ENCODE results near the gene RPRD1B. TPM values are rescaled to one million over a fixed set of nuclear protein-coding genes. Genes with fewer than 3 reads are reported as not detected.

RPRD1B gene
- total and polyA plus RNA-seq, 2 experiments from 2014 or later = 16.5 to 28.0 TPM

DNA sequence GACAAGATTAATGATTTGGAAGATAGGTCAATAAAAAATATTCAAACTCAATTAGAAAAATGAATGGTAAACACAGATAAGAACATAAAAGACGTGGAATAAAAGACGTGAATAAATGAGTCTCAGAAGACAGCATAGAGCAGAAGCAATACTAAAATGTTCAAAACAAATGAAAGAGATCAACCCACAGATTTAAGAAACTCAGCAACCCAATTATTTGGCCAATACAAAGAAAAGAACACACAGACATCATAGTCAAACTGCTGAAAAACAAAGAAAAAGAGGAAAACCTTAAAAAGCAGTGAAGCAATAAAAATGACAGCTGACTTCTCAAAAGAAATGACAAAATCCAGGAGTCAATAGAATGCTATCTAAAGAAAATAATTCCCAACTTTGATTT lies 15.2 kb upstream of the RPRD1B start:
- H3K27ac ChIP-seq = no peak overlapping the region
- no peak overlapping the region for H3K4me3 ChIP-seq
- H2AFZ ChIP-seq = no peak overlapping the region
- no peaks in the 10 kb centered on the region for H3K27me3 ChIP-seq
- H3K4me1 ChIP-seq (ENCODE audit: insufficient read depth) = no peaks in the 10 kb centered on the region
- H4K20me1 ChIP-seq (ENCODE audit: insufficient read depth, poor library complexity, severe bottlenecking) = no peaks in the 10 kb centered on the region
- no peak for DNase-seq (ENCODE audit: low spot score)
- peaks cover 55% of the 10 kb centered on the region for H3K79me2 ChIP-seq
- H3K36me3 ChIP-seq (replicated peaks; ENCODE audit: insufficient read depth, low read depth) = no peaks in the 10 kb centered on the region
- H3K4me2 ChIP-seq = no peak overlapping the region
- no peak for TF ChIP-seq EZH2 (IDR thresholded peaks at IDR 0.05; ENCODE audit: borderline replicate concordance)
- TF ChIP-seq, protein P1, sequence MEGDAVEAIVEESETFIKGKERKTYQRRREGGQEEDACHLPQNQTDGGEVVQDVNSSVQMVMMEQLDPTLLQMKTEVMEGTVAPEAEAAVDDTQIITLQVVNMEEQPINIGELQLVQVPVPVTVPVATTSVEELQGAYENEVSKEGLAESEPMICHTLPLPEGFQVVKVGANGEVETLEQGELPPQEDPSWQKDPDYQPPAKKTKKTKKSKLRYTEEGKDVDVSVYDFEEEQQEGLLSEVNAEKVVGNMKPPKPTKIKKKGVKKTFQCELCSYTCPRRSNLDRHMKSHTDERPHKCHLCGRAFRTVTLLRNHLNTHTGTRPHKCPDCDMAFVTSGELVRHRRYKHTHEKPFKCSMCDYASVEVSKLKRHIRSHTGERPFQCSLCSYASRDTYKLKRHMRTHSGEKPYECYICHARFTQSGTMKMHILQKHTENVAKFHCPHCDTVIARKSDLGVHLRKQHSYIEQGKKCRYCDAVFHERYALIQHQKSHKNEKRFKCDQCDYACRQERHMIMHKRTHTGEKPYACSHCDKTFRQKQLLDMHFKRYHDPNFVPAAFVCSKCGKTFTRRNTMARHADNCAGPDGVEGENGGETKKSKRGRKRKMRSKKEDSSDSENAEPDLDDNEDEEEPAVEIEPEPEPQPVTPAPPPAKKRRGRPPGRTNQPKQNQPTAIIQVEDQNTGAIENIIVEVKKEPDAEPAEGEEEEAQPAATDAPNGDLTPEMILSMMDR (IDR thresholded peaks at IDR 0.05; ENCODE audit: poor library complexity) = no peak
- no peak for TF ChIP-seq EZH2phosphoT487 (IDR thresholded peaks at IDR 0.05; ENCODE audit: low read depth, severe bottlenecking, unreplicated experiment)
- no peaks in the 10 kb centered on the region for H3K9me2 ChIP-seq (replicated peaks; ENCODE audit: insufficient read depth)
- 98% methylated on average over 2 of the region's 2 CpGs for WGBS (ENCODE audit: low lambda C conversion rate, missing lambda C conversion rate)
- peaks cover 11% of the 10 kb centered on the region for H3K9me3 ChIP-seq (ENCODE audit: low read depth)

DNA sequence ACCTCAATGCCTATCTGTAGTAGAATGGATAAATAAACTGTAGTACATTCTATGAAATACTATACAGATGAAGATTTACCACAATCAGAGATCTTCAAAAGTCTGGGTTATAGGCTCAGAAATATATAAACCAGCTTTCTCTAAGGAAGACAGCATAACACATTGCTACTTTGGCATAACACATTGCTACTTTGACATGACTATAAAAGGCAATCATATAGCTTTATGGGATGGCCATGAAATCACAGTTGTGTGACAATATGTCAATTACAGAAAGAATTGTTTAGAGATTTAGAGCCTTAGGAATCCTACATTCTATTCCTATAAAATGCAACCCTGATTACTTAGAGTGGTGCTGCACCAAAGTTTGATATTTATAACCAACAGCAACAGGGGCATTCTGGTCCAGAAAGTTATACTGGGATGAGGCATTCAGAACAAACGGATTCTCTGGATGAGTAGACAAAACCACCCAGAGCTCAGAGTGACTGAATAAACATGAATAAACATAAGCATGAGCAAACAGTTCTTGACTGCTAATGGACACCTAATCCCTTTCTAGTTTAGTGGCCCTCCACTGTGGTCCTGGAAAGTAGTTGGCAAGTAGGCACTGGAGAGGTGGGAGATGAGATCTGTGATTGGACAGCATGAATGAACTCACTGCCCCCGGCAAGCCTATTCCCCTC lies 12.3 kb upstream of the RPRD1B start:
- Histone ChIP-seq H3K4me1 (ENCODE audit: insufficient read depth) (peaks cover 4% of the 10 kb centered on the region), H3K79me2 (peaks cover 76% of the 10 kb centered on the region), H3K4me3 (no peak overlapping the region), H3K36me3 (replicated peaks; ENCODE audit: insufficient read depth, low read depth) (no peaks in the 10 kb centered on the region), H2AFZ (no peak overlapping the region), H3K9me3 (ENCODE audit: low read depth) (peaks cover 11% of the 10 kb centered on the region), H4K20me1 (ENCODE audit: insufficient read depth, poor library complexity, severe bottlenecking) (no peaks in the 10 kb centered on the region), H3K9me2 (replicated peaks; ENCODE audit: insufficient read depth) (no peaks in the 10 kb centered on the region), H3K27ac (no peak overlapping the region), H3K4me2 (no peak overlapping the region), H3K27me3 (no peaks in the 10 kb centered on the region)
- WGBS (ENCODE audit: low lambda C conversion rate, missing lambda C conversion rate) = 71% methylated on average over 2 of the region's 2 CpGs
- DNase-seq (ENCODE audit: low spot score) = no peak
- TF ChIP-seq, protein P1 (IDR thresholded peaks at IDR 0.05; ENCODE audit: poor library complexity) = no peak
- TF ChIP-seq EZH2phosphoT487 (IDR thresholded peaks at IDR 0.05; ENCODE audit: low read depth, severe bottlenecking, unreplicated experiment) = no peak
- no peak for TF ChIP-seq EZH2 (IDR thresholded peaks at IDR 0.05; ENCODE audit: borderline replicate concordance)

DNA sequence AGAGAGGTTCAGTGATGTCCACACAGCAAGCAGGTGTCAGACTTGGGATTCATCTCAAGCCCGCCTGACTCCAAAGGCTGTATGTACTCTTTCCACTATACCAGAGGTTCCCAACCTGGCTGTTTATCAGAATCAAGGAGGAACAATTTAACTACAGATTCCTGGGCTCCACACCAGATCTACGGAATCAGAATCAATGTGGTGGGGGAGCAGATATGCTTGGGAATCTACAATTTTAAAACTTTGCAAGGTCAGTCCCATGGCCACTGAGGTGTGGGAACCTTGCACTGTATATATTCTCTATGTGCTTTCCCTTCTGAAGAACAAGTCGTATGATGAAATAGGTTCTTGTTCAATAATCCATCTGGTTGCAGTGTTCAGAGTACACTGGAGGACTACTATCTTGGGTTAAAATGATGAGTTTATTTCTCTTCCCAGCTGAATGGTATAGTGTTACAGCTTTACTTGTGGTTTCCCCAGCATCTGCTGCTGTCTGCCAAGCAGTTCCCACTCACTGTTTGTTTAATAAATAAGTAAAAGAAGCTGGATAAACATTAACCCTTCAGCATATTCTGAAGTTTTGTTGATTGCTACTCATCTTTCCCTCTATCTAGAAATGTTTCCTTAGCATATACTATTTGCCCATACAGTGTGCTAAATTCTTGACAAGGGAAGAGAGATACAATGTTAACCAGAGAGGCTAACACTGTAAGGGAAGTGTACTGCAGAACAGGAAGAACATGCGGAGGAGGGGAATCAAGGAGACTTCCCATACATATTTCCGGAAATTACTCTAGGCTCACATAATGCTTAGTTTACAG lies 10.2 kb upstream of the RPRD1B start:
- Histone ChIP-seq H3K4me1 (ENCODE audit: insufficient read depth) (peaks cover 4% of the 10 kb centered on the region), H3K4me3 (no peak overlapping the region), H3K9me3 (ENCODE audit: low read depth) (peaks cover 2% of the 10 kb centered on the region), H3K27me3 (no peaks in the 10 kb centered on the region), H3K4me2 (peak overlapping the region; percentile 28), H3K36me3 (replicated peaks; ENCODE audit: insufficient read depth, low read depth) (no peaks in the 10 kb centered on the region), H3K9me2 (replicated peaks; ENCODE audit: insufficient read depth) (no peaks in the 10 kb centered on the region), H4K20me1 (ENCODE audit: insufficient read depth, poor library complexity, severe bottlenecking) (no peaks in the 10 kb centered on the region), H3K79me2 (peaks cover 84% of the 10 kb centered on the region), H2AFZ (no peak overlapping the region), H3K27ac (peak overlapping the region; percentile 22)
- TF ChIP-seq EZH2phosphoT487 (IDR thresholded peaks at IDR 0.05; ENCODE audit: low read depth, severe bottlenecking, unreplicated experiment) = no peak
- TF ChIP-seq, protein P1 (IDR thresholded peaks at IDR 0.05; ENCODE audit: poor library complexity) = no peak
- TF ChIP-seq EZH2 (IDR thresholded peaks at IDR 0.05; ENCODE audit: borderline replicate concordance) = no peak
- WGBS (ENCODE audit: low lambda C conversion rate, missing lambda C conversion rate) = 67% methylated on average over 5 of the region's 5 CpGs
- peak; percentile 14 for DNase-seq (ENCODE audit: low spot score)
